Stimulated activated naive CD4-positive, alpha-beta T cell treated with Interleukin-2 at 50 U/mL for 16 hours (primary cell): ENCODE data around the gene CHST2.

Source experiments
- DNase-seq: peaks from one replicate; lab custom pipeline; 2025; lab: John Stamatoyannopoulos, UW

The CHST2 gene

GRCh38 chr3:143167969-143168854 lies 48.6 kb downstream of the CHST2 start:
- no peak for DNase-seq

- DNase-seq: no peak
Measured at GRCh38 chr3:143168855-143169192, 49.3 kb downstream of the CHST2 start.

GRCh38 chr3:143170074-143170473 lies 50.5 kb downstream of the CHST2 start:
- DNase-seq: no peak

GRCh38 chr3:143170676-143171075 lies 51.1 kb downstream of the CHST2 start:
- no peak for DNase-seq

- DNase-seq: no peak
Measured at GRCh38 chr3:143171141-143171980, 51.8 kb downstream of the CHST2 start.

GRCh38 chr3:143172062-143172794 lies 52.7 kb downstream of the CHST2 start:
- no peak for DNase-seq

- DNase-seq: no peak
Measured at GRCh38 chr3:143172795-143173145, 53.2 kb downstream of the CHST2 start.

- DNase-seq: no peak
Measured at GRCh38 chr3:143173242-143173641, 53.7 kb downstream of the CHST2 start.
